NCI-H460 (cell line): ENCODE measurements around the gene ZNF358. TPM values are rescaled to one million over a fixed set of nuclear protein-coding genes. Genes with fewer than 3 reads are reported as not detected.

Experiments
- DNase-seq: peaks from one replicate; pipeline ENCODE4 v3.0.0-alpha.2; 2016; ENCODE audit warnings: low read depth; ENCODE audit errors: extremely low read depth
- total RNA-seq: library from RNA; depleted of rRNA; stranded (reverse); fragments of >200 nt; shearing (Covaris generic); gene quantifications from 2 replicates; pipeline ENCODE4 v1.2.3, GENCODE V29; 2014

Gene ZNF358
- total RNA-seq, 1 experiment from 2014 or later, result 5.9 TPM

- peak; percentile 74 for DNase-seq
These were observed 27.1 kb upstream of the ZNF358 start, which contains the start of gene PEX11G for GRCh38 chr19:7488736-7489353. Gene PEX11G (minus strand): TSS chr19:7489035. CDS start chr19:7489010, 25 bp downstream.

GRCh38 chr19:7489609-7490044 is 26.3 kb upstream of the ZNF358 start:
- DNase-seq, result no peak

GRCh38 chr19:7492142-7492541 is 23.8 kb upstream of the ZNF358 start:
- DNase-seq, result peak; percentile 91

GRCh38 chr19:7492558-7492957 is 23.3 kb upstream of the ZNF358 start:
- peak; percentile 24 for DNase-seq

GRCh38 chr19:7494416-7495098 is 21.3 kb upstream of the ZNF358 start:
- DNase-seq, result no peak

GRCh38 chr19:7497292-7497691 is 18.6 kb upstream of the ZNF358 start:
- DNase-seq, result no peak

GRCh38 chr19:7500811-7501450 is 15.0 kb upstream of the ZNF358 start:
- DNase-seq, result peak; percentile 63

- DNase-seq, result no peak
These were observed 13.4 kb upstream of the ZNF358 start for GRCh38 chr19:7502552-7502951.

GRCh38 chr19:7504684-7505083 is 11.2 kb upstream of the ZNF358 start:
- DNase-seq, result no peak

GRCh38 chr19:7505288-7505681 is 10.6 kb upstream of the ZNF358 start:
- no peak for DNase-seq

- DNase-seq, result no peak
These were observed 10.1 kb upstream of the ZNF358 start for GRCh38 chr19:7505682-7506384.

- DNase-seq, result peak; percentile 94
These were observed 9.2 kb upstream of the ZNF358 start for GRCh38 chr19:7506385-7507328.

- peak; percentile 88 for DNase-seq
These were observed 8.0 kb upstream of the ZNF358 start for GRCh38 chr19:7507884-7508283.

- DNase-seq, result no peak
These were observed 6.3 kb upstream of the ZNF358 start for GRCh38 chr19:7509625-7510024.

- DNase-seq, result no peak
These were observed 3.5 kb upstream of the ZNF358 start for GRCh38 chr19:7512400-7512851.

- DNase-seq, result no peak
These were observed 1.9 kb upstream of the ZNF358 start for GRCh38 chr19:7513809-7514642.

GRCh38 chr19:7515110-7515644 is 726 bp upstream of the ZNF358 start:
- no peak for DNase-seq

- no peak for DNase-seq
These were observed 430 bp downstream of the ZNF358 start for GRCh38 chr19:7516333-7516732.

- DNase-seq, result no peak
These were observed 975 bp downstream of the ZNF358 start for GRCh38 chr19:7516878-7517277.
